ENCODE results near the gene HHEX. TPM values are rescaled to one million over a fixed set of nuclear protein-coding genes. Genes with fewer than 3 reads are reported as not detected.
"Not testable (repeated sequence)": the region's sequence is repeated elsewhere in the genome, so short reads cannot be mapped to it uniquely, and the experiment has no call there.

The HHEX gene
- total RNA-seq (1 to 10 TPM; 1.7 to 3.3 (median 2.6) TPM), polyA plus RNA-seq (1 to 10 TPM; 1.5 to 2.0 (median 1.9) TPM)
- long read RNA-seq, donor 1, partial matches to known transcripts, result 0 of 1 reads
- long read RNA-seq, donor 1, other reads (novel, unspliced or antisense), result 1 of 1 reads
- long read RNA-seq, donor 2, partial matches to known transcripts, result 0 of 4 reads
- long read RNA-seq, donor 2, other reads (novel, unspliced or antisense), result 1 of 4 reads

DNA sequence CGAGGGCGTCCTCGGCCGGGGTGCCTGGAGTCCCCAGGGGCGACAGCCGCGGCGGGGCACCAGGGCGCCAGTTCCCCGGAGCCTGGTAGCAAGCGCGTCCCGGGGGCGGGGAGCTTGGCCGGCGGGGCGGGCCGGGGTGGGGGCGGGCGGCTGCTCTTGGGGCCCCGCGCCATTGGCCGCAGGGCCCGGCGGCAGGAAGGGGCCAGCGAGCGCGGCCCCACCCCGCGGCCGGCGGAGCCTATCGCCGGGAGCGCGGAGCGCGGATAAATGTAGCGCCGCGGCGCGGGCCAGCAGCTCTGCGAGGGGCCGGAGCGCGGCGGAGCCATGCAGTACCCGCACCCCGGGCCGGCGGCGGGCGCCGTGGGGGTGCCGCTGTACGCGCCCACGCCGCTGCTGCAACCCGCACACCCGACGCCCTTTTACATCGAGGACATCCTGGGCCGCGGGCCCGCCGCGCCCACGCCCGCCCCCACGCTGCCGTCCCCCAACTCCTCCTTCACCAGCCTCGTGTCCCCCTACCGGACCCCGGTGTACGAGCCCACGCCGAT is at the start of gene HHEX:
HHEX (plus strand) TSS at position 293 of the 548 bp plus-strand sequence; CDS start at position 325, 32 bp downstream.
- peaks cover 9% of the 10 kb centered on the region for H3K4me1 ChIP-seq
- peak; percentile 59 to 67 for DNase-seq
- 0 to 1% (median 1%) methylated on average over 15 to 79 of the region's 79 CpGs for WGBS, 3 donors
- H3K27ac ChIP-seq, result peak within 1 kb of the TSS; percentile 72
- peak within 1 kb of the TSS; percentile 70 for H3K4me3 ChIP-seq
- peak; percentile 63 to 74 (median 70) for ATAC-seq
- H3K27me3 ChIP-seq (ENCODE audit: insufficient read depth in 3 of 3, low read length in 2 of 3), result peaks cover 0 to 62% (median 33%) of the 10 kb centered on the region in 3 donors
- no peaks in the 10 kb centered on the region for H3K36me3 ChIP-seq (ENCODE audit: insufficient read depth in 1 of 2, low read depth in 1 of 2)
- H3K9me3 ChIP-seq, result peaks cover 4% of the 10 kb centered on the region
- intact Hi-C loops (cut with DNase I), result loop anchor here in 1 of 2 donors (10.0 kb wide), 1 partner anchor 125 kb away; no protein-coding TSS in a partner anchor
- TF ChIP-seq, protein P1, sequence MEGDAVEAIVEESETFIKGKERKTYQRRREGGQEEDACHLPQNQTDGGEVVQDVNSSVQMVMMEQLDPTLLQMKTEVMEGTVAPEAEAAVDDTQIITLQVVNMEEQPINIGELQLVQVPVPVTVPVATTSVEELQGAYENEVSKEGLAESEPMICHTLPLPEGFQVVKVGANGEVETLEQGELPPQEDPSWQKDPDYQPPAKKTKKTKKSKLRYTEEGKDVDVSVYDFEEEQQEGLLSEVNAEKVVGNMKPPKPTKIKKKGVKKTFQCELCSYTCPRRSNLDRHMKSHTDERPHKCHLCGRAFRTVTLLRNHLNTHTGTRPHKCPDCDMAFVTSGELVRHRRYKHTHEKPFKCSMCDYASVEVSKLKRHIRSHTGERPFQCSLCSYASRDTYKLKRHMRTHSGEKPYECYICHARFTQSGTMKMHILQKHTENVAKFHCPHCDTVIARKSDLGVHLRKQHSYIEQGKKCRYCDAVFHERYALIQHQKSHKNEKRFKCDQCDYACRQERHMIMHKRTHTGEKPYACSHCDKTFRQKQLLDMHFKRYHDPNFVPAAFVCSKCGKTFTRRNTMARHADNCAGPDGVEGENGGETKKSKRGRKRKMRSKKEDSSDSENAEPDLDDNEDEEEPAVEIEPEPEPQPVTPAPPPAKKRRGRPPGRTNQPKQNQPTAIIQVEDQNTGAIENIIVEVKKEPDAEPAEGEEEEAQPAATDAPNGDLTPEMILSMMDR (IDR thresholded peaks at IDR 0.05), result no peak

DNA sequence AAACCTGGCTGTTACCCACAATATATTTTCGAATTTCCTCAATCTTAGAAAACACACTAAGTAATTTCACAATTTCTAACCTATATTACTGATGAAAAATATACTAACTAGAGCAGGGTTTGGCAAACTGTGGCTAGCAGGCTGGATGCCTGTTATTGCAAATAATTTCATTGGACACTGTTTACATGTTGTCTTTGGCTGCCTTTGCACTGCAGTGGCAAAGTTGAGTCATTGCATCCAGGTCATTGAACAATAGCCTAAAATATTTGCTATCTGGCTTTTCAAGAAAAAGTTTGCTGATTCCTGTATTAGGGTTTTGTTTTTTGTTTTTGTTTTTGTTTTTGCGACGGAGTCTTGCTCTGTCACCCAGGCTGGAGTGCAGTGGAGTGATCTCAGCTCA is 49.6 kb upstream of the HHEX start:
- intact Hi-C loops (cut with DNase I), result no loop called here
- Histone ChIP-seq H3K9me3 (no peaks in the 10 kb centered on the region), H3K36me3 (ENCODE audit: insufficient read depth in 1 of 2, low read depth in 1 of 2) (no peaks in the 10 kb centered on the region), H3K27ac (no peak overlapping the region), H3K4me1 (no peaks in the 10 kb centered on the region), H3K27me3 (ENCODE audit: insufficient read depth in 3 of 3, low read length in 2 of 3) (no peaks in the 10 kb centered on the region), H3K4me3 (no peak overlapping the region)
- DNase-seq, result no peak
- WGBS, 3 donors, result 95 to 99% (median 98%) methylated on average over 3 of the region's 3 CpGs
- no peak for ATAC-seq
- TF ChIP-seq, protein P1 (IDR thresholded peaks at IDR 0.05), result no peak

DNA sequence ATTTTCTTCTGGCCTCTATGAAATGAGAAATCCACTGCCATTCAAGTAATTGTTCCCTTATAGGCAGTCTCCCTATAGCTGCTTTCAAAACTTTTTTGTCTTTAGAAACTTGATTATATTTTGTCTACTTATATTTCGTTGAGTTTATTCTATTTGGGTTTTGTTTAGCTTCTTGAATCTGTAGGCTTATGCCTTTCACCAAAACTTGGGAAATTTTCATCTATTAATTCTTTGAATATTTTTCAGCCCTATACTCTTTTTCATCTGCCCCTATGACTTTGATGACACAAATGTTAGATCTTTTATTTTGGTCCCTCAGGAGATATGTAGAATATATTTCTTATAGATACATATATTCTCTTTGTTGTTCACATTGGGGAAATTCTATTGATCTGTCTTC is 48.3 kb upstream of the HHEX start:
- Histone ChIP-seq H3K4me3 (no peak overlapping the region), H3K4me1 (no peaks in the 10 kb centered on the region), H3K36me3 (ENCODE audit: insufficient read depth in 1 of 2, low read depth in 1 of 2) (no peaks in the 10 kb centered on the region), H3K27me3 (ENCODE audit: insufficient read depth in 3 of 3, low read length in 2 of 3) (no peaks in the 10 kb centered on the region), H3K27ac (no peak overlapping the region), H3K9me3 (no peaks in the 10 kb centered on the region)
- TF ChIP-seq, protein P1 (IDR thresholded peaks at IDR 0.05), result no peak
- WGBS, 3 donors, result 67 to 97% (median 80%) methylated on average over 1 of the region's 1 CpG
- DNase-seq, result no peak
- ATAC-seq, result no peak
- intact Hi-C loops (cut with DNase I), result no loop called here

DNA sequence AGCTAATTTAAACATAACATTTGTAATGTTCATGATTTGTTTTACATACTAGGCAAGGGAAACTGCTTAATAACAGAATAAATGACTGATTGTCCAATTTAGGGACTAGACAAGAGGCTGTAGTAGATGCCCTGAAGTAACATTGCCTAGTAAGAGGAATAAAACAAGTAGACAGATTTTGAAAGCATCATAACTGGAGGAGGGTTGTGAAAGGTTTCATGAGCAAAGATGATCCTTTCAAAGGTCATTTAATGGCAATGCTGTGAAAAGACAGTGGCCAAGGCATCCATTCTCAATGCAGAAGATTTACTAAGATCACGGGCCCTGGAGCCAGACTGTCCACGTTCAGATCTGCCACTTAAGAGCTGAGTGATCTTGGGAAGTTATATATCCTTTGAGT is 44.8 kb upstream of the HHEX start:
- H3K36me3 ChIP-seq (ENCODE audit: insufficient read depth in 1 of 2, low read depth in 1 of 2), result no peaks in the 10 kb centered on the region
- H3K4me1 ChIP-seq, result no peaks in the 10 kb centered on the region
- DNase-seq (no peak), ATAC-seq (no peak)
- 96 to 97% (median 96%) methylated on average over 2 of the region's 2 CpGs for WGBS, 3 donors
- TF ChIP-seq, protein P1 (IDR thresholded peaks at IDR 0.05), result no peak
- no peaks in the 10 kb centered on the region for H3K27me3 ChIP-seq (ENCODE audit: insufficient read depth in 3 of 3, low read length in 2 of 3)
- H3K27ac ChIP-seq, result no peak overlapping the region
- no peaks in the 10 kb centered on the region for H3K9me3 ChIP-seq
- no peak overlapping the region for H3K4me3 ChIP-seq
- intact Hi-C loops (cut with DNase I), result no loop called here

DNA sequence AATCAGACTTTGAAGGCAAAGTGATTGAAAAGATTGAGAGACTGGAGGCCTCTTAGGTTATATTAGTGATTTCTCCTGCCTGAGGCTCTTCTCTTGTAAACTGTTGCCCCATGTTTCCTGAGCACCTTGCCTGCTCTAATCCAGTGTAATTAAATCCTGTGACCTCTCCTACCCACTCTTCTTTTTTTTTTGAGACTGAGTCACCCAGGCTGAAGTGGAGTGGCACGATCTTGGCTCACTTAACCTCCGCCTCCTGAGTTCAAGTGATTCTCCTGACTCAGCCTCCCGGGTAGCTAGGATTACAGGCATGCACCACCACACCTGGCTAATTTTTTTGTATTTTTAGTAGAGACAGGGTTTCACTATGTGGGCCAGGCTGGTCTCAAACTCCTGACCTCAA is 38.9 kb upstream of the HHEX start:
- WGBS, 3 donors, result 91 to 100% (median 97%) methylated on average over 3 of the region's 3 CpGs
- not testable (repeated sequence) for H3K27me3 ChIP-seq (ENCODE audit: insufficient read depth in 3 of 3, low read length in 2 of 3); ATAC-seq

More for the DNA sequence above, 38.9 kb upstream of the HHEX start:
- intact Hi-C loops (cut with DNase I); H3K4me3 ChIP-seq; H3K4me1 ChIP-seq; H3K9me3 ChIP-seq; DNase-seq; H3K36me3 ChIP-seq (ENCODE audit: insufficient read depth in 1 of 2, low read depth in 1 of 2); H3K27ac ChIP-seq: not testable (repeated sequence)
